Left forelimb (tissue), 1 donor: Measurements from ENCODE around the gene PRKCE.
"Not testable (repeated sequence)": the region's sequence is repeated elsewhere in the genome, so short reads cannot be mapped to it uniquely, and the experiment has no call there.

ENCODE experiments used
- DNase-seq: peaks from one replicate; pipeline ENCODE4 v3.0.0-alpha.2; 2018; ENCODE audit warnings: low spot score

Gene PRKCE

DNA sequence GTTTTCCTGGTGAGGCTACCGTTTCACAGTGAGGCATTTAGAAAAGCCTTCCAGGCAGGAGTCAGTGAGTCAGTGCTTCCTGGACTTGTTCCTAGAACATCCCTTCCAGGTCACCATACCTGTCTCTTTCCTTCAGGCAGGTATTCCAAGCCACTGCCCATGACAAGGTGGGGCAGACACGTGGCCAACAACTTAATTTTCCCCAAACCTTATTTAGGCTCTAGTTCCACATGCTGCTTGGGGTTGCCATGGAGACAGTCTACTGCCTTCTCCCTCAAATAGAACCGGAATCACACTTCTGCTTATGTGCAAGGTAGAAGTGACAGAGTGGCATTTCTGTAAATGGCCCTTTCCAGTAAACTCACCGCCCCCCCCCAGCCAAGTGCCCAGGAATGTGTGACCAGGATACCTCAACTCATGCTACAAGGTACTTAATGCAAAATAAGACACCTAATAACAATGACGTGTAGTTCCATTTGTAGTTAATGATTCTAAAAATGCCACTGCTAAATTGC, 258.3 kb downstream of the PRKCE start:
- no peak for DNase-seq

DNA sequence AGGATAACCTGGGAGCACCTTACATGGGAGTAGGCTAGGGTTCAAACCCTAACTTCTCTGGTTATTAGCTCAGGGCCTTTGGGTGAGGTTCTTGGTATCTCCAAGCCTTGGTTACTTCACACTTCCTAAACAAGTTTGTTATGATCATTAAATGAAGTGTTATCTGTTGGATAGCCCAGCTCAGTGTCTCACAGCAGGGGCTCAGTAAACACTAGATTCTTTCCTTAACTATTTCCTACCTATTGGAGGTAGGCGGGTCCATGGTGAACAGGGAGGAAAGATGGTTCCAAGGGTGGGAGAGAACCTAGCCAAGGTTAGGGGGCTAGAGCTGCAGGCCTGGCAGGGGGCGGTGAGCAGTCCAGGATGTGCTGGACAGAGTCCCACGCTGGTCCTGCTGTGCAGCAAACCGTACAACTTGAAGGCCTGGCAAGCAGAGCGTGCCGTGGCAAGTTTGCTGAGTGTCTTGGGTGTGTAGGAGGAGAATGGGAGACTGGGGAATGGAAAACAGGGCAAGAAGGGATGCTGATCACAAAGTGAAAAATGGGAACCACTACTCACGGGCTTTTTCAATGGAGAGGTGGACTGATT, 259.1 kb downstream of the PRKCE start:
- no peak for DNase-seq

DNA sequence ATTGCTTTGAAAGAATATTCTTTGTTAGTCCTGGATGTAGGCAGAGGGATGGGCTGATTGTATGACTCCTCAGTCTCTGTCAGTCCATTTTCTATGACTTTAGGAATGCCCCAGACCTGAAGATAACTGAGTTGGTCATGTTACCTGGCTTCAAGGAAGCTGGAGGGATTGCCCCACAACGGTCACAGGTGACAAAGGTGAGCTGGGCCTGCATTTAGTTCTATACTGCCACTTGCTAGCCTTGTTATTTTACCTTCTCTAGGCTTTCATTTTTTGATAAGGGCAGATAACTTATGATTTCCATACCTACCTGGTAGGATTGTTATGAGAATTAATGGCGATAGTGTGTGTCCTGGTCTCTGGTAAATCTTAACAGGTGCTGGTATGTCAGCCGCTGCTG, 260.1 kb downstream of the PRKCE start:
- no peak for DNase-seq

DNA sequence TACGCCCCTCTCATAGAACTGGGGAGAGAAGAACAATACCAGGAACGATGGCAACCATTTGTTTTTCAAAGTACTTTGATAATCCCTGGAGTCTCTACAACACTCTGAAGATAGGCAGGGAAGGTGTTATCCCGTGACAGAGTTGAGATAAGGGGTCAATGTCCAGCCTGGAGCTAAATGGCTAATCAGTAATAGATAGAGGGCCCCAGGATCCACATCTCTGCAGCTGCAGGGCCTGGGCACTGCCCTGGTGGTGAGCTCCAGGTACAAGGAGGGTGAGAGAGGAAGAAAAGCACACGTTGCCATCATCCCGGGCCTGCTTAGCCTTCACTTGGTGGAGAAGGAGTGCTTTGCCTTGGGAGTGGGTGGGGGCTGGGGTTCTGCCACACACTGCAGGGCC, 260.6 kb downstream of the PRKCE start:
- DNase-seq: no peak

DNA sequence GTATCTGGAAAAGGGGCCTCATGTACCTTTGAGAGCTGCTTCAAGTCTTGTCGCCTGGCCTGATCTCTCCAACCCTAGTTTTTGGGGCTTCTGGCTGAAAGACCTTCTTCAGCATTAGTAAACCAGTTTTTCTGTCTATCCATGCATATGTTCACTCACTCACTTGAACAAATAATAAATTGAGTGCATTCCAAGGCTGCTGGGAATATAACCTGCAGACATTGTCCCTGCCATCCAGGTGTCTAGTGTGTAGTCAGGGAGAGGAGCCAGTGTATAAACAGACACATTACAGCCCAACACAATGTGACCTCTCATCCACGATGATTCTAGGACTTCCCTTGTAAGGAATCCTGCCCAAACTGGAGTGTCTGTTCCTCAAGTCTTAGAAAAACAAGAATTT, 262.1 kb downstream of the PRKCE start:
- no peak for DNase-seq

DNA sequence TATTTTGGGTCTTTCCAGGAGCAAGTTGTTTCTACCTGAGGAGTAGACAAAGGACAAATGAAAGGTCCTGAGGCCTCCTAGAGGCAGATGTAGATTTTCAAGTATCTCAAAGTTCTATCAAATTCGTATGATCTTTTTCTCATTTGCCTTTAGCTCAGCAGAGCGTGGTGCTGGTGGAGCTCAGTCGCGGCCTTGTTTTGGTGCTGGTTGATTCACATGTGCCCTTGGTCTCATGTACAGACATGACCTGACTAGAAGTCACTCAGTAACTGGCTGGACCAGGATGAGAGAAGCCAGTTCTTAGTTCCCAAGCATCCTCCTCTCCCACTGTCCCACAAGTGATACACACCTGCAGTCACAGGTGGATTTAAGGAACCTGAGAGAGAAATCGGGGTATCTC, 264.0 kb downstream of the PRKCE start:
- DNase-seq: no peak

DNA sequence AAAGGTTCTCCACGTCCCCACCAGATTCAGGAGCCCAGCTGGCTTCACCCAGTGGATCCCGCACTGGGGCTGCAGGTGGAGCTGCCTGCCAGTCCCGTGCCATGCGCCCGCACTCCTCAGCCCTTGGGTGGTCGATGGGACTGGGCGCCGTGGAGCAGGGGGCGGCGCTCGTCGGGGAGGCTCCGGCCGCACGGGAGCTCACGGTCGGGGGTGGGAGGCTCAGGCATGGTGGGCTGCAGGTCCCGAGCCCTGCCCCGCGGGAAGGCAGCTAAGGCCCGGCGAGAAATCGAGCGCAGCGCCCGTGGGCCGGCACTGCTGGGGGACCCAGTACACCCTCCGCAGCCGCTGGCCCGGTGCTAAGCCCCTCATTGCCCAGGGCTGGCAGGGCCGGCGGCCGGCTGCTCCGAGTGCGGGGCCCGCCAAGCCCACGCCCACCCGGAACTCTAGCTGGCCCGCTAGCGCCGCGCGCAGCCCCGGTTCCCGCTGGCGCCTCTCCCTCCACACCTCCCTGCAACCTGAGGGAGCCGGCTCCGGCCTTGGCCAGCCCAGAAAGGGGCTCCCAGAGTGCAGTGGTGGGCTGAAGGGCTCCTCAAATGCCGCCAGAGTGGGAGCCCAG, 266.2 kb downstream of the PRKCE start:
- not testable (repeated sequence) for DNase-seq

DNA sequence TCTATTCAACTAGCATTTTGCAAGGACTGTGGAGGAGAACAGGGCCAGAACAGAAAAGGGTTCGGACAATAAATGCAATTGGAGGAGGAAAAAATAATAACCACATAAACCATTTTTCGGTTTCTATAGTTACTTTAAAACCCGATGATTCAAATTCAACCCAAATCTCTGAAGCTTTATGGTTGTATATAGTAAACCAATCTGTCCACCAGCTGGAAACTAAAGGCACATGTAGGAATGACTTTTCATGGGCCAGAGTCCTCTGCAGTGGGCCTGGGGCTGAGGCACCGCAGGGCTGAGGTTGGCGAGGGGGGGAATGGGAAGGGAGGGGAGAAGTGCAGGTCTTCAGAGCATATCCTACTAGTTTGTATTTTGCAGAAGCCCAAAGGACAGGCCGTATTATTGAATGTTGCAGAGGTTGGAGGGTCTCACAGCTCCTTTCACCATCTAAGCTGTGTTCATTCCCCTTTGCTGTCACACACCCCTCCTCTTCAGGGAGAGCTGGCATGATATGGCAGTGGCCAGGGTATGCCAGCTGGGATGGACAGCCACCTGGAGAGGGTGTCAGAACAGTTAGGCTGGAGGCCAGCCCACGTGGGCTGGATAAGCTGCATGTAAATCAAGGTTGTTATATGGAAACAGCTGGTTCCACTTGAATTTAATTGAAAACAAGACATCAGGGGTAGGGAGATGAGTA, 267.1 kb downstream of the PRKCE start:
- no peak for DNase-seq

DNA sequence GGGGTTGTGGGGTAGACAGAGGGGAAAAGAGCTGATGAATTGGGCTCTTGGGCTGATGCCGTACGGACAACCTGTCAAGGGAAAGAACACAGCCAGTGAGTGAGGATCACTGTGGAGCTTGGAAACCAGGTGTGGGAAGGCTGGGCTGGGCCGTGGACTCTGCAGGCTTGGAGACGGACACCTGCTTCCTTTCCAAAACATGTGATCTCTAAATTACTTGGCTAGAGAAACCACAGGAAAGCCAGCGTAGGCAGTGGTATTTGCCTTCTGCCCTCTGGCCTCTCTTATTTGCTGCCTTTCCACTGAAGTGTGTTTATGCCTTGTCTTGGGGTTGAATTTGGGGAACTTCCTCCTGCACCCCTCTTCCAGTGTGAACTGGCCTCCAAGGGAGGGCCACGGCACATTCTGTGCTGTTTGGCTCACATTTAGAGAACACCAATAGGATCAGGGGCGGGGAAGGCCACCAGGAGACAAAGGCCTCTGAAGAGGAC, 267.7 kb downstream of the PRKCE start:
- no peak for DNase-seq

DNA sequence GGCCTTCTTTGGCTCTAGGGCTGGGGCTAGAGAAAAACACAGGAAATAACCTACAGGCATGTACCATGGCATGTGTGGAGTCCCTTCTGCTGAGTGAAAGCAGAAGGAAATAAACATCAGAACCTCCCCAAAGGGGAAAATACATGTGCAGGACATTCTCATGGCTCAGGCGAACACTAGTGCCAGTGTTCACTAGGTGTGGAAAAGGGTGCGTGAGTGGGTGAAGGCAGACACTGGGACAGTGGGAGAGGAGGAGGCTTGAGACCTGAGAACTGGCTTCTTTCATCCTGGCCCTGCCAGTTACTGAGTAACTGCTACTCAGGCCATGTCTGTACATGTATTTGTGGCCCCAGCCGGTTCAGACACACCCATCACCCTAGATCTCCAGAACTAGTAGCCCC, 268.2 kb downstream of the PRKCE start:
- DNase-seq: no peak

DNA sequence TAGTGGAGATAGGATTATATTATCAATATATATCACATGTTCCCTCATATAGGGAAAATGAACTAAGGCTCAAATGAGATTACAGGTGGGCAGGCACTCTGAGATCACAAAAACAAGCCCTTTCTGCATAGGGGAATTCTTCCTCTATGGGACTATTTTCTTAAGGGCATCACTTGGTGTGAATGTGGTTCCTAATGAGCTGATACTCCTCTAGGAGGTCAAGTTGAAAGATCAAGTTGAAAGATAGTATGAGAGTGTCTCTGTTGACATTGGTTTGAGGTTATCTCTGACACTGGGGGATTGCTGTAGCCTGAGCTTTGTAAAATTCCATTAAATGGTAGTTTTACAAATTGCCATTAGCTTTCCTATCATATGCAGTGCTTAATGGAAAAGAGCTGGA, 270.4 kb downstream of the PRKCE start:
- no peak for DNase-seq

DNA sequence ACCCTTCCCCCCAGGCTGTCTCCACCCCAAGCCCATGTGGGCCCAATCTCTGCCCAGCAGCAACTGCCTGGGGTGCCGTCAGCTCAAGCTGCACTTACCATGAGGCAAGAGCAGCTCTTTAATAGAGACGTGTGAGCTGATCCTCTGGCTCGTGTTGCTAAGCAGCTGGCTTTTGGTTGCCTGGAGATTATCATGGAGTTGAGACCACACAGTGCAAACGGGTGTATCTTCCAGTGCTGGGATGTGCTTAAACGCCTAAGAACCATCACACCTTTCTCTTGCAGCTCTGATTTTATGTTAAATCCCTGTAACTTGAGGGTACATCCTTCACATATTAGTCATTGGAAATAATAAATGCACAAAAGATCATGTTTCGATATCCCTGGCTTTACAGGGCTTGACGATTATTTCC, 271.1 kb downstream of the PRKCE start:
- DNase-seq: no peak

DNA sequence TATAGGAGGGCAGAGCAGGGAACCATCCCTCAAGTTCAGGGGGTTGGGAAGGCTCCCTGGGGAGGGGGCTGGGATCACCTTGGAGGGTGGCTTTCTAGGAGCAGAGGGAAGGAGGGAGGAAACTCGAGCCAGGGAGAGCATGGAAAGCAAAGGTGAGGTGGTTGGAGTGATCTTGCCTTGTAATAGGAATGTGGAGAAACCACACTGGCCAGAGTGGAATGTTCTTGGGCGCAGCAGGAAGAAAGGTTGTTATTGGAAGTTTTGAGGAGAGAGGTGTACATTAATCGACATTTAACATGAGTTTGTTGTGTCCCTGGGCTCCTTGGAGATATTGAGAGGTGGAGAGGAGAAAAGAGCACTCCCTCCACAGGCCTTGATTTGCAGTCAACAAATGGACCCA, 272.2 kb downstream of the PRKCE start:
- DNase-seq: no peak

DNA sequence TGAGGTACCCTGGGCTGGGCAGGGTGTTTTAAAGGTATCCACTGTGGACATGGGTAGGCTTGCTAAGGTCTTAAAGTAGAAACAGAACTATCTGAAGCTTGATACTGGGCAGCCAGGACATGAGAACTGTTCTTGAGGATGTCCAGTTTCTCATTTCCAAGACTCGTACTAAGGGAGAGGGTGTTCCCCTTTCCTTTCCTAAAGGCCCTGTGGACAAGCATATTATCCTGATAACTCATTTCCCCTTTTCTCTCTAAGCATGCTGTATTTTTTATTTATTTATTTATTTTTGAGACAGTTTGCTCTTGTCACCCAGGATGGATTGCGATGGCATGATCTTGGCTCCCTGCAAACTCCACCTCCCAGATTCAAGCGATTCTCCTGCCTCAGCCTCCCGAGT, 273.6 kb downstream of the PRKCE start:
- no peak for DNase-seq

DNA sequence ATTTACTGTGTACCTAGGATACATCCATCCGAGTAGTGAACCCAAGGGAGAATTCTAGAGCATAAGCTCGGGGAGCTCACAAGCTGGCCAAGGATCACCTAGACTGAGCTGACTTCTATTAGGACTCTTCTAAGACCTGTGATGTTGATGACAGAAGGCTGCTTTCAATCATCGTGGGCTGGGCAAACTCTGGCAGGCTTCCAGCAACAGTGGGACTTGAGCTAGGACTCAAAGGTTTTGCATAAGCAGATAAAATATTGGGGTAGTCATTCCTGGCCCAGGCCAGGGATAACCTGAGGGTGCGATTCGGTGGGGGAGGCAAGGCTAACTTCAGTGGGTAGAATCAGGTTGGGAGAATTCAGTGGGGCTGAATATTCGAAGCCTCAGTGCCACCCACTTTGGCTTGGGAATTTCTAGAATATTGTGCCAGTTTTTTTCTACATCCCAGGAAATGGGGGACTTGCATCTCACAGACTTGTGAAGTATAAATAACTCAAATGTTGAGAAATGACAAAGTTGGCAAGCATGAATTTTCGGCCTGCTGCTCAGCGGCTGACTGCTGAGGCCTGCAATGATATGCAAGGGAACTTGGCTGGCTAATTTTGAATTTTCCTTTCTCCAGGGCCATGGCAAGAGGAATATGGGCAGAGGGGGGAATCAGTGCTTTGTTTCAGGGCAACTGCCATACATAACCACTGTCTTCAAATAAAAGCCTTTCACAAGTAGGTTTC, 274.3 kb downstream of the PRKCE start:
- no peak for DNase-seq

DNA sequence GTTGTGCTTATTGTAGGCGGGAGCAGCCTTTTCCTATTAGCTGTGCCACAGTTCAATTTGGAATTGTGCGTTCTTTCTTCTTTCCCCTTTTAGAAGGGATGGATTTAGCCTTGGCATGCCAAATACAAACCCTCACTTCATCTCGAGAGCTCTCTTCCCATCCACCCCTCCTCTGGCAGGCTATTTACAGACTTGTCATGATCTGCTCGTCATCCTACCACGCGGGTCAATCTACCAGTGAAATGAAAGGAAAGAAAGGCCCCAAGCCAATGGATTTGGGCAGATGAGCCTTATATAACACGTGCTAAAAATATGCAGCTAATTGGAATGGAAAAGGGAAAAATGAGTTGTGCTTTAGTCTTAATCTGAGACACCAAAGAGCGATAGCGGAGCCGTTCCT, 277.5 kb downstream of the PRKCE start:
- no peak for DNase-seq

DNA sequence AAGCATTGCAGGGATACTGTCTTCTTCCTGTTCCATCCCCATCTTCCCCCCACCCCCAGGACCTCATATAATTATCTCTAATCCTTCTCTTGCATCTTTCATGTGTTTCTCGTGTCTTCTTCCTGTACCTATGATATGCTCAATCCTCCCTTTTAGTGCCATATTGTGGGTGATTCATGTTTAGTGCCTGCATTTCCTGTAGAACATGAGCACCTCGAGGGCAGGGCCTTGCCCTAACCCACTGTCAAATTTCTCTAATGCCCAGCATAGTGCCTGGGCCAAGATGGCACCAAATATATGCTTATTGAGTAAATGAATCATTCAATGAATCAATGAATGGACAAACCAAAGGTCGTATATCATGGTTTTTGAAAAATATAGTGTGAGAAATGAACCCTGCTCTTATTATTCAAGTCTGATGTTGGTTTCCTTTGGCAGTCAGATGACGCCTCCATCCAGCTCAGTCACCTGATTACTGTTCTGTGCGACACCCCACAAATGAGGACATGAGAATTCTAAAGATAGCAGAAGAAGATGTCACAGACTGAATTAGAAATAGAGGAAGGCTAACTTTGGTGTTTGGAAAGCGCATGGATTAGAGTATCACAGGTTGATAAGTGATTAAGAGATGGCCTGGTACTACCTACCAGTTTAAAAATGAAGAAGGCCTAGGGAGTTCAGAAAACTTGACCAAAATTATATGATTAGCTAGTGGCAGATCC, 278.4 kb downstream of the PRKCE start:
- no peak for DNase-seq

DNA sequence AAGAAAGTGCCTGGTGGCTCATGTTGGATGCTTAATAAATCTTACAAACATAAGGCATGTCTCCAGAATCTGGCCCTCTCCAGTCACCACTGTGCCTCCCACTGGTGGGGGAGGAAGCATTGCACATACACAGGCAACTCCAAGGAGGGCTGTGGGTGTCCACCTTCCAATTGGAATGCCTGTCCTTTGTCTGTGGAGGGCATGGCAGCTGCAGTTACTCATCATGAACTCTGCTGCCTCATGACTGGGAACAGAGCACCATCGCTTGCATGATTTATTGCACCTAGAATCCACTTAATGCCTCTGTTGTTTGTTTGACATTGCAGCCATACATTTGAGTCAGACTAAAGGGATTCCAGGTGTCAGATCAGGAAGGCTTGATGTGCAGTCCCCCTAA, 278.9 kb downstream of the PRKCE start:
- no peak for DNase-seq

DNA sequence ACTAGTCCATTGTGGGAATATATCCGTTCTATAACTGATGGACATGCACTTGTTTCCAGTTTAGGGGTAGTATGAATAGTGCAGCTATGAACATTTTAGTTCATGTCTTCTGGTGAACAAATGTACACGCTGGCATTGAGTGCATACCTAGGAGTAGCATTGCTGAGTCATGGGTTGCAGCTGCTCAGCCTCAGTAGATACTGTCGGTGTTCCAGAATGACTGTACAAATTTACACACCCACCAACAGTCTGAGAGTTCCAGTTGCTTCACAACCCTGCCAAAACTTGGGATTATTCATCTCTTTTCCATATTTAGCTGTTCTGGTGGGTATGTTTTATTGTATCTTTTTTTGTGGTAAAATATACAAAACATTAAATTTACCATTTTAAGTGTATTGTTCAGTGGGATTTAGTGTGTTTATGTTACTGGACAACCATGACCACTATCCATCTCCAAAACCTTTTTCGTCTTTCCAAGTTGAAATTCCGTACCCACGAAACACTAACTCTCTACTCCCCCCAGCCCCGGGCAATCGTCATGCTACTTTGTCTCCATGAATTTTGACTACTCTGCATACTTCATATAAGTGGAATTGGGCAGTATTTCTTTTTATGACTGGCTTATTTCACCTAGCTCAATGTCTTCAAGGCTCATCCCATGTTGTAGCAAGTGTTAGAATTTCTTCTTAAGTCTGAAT, 281.0 kb downstream of the PRKCE start:
- DNase-seq: no peak

DNA sequence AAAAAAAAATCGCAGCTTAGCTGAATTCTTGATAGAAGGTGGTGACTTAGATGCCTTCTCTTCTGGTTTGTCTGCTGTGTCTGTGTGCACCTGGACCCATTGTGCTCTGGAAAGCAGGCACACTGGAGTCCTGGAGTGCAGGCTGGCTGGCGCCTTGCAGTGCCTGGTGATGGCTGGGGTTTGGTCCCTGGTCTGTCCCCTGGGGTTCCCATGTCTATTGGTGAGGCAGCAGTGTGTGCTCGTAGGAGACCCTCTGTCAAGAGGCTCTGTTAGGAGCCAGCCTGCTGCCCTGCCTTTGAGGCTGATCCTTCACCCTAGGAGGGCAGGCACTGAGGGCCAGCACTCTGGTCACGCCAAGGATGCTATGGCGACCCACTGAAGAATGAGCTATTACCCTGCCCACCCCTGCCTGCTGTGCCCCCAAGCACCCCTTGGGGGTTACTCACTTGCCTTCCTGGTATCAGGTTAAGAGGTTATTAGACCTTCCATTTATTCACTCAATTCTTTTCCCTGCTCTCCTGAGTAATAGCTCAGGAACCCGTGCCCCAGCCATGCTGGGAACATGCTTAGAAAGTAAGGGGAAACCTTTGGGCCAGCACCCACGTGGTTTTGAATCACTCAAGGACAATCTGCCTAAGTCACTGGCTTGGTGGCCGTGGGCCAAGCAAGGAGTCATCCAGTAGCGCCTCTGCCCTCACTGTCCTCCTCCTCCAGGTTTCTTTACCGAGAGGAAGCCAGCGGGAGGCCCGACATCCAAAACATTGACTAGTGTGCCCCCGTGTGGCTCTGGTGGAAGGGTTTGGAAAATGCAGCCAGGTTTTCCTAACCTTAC, 284.5 kb downstream of the PRKCE start:
- DNase-seq: peak; percentile 84

DNA sequence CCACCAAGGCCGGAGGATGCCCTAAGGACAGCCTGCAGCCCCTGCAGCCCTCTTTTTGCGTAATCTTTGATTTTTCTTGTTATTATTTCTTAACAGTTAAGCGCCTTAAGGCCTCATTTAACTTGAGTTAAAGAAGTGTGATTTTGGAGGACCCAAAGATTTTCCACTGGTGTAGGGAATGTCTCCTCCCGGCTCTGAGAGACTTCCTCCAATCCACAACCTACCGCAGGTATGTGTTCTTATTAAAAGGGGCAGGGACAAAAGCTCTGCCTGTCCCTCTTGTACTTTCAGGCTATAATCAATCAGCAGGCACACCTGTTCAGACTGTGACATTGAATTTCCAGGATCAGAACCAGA, 285.1 kb downstream of the PRKCE start:
- DNase-seq: no peak
